SIG-M5 (cell line): ENCODE data around the gene METTL27.
"Not testable (repeated sequence)": the region's sequence is repeated elsewhere in the genome, so short reads cannot be mapped to it uniquely, and the experiment has no call there.

Experiments
- DNase-seq: peaks from one replicate; lab custom pipeline; 2025; lab: John Stamatoyannopoulos, UW

The METTL27 gene

DNA sequence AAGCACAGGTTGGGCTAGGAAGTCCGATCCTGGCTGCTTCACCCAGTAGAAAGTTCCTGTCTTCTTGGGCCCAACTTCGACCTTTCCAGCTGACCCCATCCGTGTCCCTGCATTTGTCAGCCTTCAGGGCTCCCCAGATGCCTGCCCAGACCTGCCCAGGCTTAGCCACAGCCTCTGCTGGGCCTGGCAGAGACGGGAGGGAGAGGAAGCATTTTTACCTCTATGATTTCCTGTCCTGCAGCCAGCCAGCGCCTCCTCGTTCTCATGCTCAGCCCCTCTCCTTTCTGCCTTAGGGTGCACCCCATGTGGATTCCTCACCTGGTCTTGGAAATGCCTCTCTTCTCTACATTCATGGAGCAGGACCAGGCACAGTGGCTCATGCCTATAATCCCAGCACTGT, 3.7 kb downstream of the METTL27 start:
- DNase-seq: no peak

GRCh38 chr7:73837167-73837566, 5.1 kb downstream of the METTL27 start:
- not testable (repeated sequence) for DNase-seq

GRCh38 chr7:73834626-73835191, 7.6 kb downstream of the METTL27 start:
- no peak for DNase-seq

GRCh38 chr7:73833251-73833919, 8.9 kb downstream of the METTL27 start:
- no peak for DNase-seq

- DNase-seq: no peak
Observed at GRCh38 chr7:73832806-73833205, 9.5 kb downstream of the METTL27 start.

DNA sequence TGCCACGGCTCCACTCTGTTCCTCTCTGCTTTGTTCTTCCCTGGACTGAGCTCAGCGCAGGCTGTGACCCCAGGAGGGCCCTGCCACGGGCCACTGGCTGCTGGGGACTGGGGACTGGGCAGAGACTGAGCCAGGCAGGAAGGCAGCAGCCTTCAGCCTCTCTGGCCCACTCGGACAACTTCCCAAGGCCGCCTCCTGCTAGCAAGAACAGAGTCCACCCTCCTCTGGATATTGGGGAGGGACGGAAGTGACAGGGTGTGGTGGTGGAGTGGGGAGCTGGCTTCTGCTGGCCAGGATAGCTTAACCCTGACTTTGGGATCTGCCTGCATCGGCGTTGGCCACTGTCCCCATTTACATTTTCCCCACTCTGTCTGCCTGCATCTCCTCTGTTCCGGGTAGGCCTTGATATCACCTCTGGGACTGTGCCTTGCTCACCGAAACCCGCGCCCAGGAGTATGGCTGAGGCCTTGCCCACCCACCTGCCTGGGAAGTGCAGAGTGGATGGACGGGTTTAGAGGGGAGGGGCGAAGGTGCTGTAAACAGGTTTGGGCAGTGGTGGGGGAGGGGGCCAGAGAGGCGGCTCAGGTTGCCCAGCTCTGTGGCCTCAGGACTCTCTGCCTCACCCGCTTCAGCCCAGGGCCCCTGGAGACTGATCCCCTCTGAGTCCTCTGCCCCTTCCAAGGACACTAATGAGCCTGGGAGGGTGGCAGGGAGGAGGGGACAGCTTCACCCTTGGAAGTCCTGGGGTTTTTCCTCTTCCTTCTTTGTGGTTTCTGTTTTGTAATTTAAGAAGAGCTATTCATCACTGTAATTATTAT, 10.3 kb downstream of the METTL27 start:
- no peak for DNase-seq

DNA sequence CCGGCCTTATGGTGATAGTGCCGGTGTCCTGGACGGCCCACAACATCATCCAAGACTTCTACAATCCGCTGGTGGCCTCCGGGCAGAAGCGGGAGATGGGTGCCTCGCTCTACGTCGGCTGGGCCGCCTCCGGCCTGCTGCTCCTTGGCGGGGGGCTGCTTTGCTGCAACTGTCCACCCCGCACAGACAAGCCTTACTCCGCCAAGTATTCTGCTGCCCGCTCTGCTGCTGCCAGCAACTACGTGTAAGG, 10.8 kb downstream of the METTL27 start:
- DNase-seq: no peak

GRCh38 chr7:73830681-73831583, 11.4 kb downstream of the METTL27 start, which contains the start of gene CLDN4:
Gene CLDN4, plus strand, starts transcription at chr7:73830996. Its CDS starts 206 bp downstream, at chr7:73831202.
- DNase-seq: no peak

GRCh38 chr7:73829921-73830680, 12.2 kb downstream of the METTL27 start:
- no peak for DNase-seq

- DNase-seq: no peak
Observed at GRCh38 chr7:73829505-73829904, 12.8 kb downstream of the METTL27 start.

DNA sequence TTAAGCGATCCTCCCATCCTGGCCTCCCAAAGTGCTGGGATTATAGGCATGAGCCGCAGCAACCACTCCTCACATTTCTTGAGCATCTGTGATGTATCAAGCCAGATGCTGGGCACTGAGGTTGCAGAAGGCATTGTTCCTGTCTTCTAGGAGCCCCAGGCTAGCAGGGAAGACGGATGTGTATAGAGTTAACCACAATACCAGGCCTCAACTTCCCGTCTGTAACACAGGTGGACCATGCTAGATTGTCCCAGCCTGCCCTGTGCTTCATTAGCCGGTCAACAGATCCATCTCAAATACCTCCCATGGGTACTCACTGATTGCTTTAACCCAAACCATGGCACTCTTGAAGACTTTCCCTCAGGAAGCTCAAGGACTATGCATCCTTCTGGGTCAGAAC, 13.3 kb downstream of the METTL27 start:
- DNase-seq: no peak

DNA sequence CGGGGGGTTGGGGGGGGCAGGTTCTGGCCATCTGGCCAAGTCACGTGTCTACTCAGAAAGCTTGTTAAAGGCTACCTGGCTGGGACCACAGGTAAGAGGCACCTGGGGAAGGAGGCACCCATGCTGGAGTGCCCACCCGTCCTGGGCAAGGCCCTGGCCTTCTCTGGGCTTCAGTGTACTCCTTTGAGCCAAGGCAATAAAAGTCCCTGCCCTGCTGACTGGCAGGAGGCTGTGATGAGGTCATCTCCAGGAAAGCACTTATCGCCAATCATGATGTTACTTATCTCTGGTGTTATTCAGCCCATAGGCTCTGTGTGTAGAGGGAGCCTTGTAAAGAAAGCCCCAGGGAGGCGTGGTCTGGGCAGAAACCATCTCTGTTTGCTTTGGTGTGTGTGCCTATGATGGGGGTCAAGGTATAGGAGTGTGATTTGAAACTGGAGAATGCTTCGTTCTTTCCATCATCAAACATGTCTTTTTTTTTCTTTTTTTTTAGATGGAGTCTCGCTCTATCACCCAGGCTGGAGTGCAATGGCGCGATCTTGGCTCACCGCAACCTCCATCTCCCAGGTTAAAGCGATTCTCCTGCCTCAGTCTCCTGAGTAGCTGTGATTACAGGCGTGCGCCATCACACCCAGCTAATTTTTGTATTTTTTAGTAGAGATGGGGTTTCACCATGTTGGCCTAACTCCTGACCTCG, 14.1 kb downstream of the METTL27 start:
- no peak for DNase-seq

GRCh38 chr7:73827567-73828106, 14.7 kb downstream of the METTL27 start:
- no peak for DNase-seq

DNA sequence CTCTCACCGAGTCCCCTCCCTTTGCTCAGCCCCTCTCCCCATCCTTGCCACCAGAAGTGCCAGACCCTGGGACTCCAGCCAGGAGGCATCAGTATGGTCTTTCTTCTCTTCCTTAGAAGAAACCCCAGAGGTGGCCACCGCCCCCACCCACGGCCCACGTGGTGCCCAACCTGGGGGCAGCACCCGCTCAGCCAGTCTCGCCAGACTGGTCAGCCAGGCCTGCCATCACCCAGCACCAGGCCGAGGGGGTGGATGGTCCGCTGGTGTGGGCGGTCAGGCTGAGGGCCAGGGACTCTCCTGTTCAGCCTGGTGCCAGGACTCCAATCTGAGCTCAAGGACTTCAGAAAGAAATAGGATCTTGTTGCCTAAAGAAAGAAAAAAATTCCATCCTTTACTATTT, 17.3 kb downstream of the METTL27 start:
- DNase-seq: no peak

DNA sequence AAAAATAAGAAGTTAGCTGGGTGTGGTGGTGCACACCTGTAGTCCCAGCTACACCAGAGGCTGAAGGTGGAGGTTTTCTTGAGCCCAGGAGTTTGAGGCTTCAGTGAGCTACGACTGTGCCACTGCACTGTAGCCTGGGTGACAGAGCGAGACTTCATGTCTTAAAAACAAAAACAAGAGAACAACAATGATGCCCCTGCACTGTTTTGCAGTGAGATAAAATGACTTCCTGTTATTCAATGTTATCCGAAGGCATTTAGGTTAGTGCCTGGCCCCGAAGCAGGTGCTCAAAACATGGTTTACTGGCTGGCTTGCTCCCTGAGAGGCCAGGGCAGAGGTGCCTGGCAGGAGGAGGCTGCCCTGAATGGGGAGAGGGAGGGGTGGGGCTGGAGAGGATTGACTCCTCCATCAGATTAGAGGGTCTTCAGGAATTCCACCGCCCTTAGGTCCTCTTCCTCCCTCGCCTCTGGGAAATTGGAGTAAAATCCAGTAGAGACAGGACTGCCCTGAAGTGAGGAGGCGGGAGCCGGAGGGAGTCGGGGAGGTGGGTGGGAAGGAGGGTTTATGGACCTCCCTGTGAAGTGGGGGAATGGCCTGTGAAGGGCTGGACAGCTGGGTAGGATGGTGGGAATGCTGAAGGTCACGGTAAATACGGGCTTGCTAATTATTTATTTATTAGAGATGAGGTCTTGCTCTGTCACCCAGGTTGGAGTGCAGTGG, 18.3 kb downstream of the METTL27 start:
- no peak for DNase-seq

DNA sequence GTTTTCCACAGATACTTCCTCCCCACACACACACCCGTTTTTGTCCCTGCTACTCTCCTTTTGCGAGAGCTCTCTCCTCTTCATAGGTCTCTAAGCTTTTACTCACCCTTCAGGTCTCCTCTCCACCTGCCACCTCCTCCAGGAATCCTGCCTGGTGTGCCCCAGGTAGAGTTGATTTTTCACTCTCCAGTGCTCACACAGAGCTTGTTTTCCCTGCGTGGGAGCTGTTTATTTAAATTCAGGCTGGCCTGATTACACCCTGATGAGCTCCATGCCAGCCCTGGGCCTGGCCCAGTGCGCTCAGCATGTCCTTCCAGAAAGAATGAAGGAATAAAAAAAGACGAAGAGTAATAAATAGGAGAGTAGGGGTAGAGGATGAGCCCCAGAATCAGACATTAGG, 19.1 kb downstream of the METTL27 start:
- DNase-seq: no peak

GRCh38 chr7:73822319-73823173, 19.8 kb downstream of the METTL27 start:
- DNase-seq: no peak

- not testable (repeated sequence) for DNase-seq
Observed at GRCh38 chr7:73821597-73822285, 20.6 kb downstream of the METTL27 start.
